ENCODE results near the gene SPX. TPM values are rescaled to one million over a fixed set of nuclear protein-coding genes. Genes with fewer than 3 reads are reported as not detected.

Gene SPX
- total and polyA plus RNA-seq, 4 donors: 0.25 to 3.7 (median 0.76) TPM

DNA sequence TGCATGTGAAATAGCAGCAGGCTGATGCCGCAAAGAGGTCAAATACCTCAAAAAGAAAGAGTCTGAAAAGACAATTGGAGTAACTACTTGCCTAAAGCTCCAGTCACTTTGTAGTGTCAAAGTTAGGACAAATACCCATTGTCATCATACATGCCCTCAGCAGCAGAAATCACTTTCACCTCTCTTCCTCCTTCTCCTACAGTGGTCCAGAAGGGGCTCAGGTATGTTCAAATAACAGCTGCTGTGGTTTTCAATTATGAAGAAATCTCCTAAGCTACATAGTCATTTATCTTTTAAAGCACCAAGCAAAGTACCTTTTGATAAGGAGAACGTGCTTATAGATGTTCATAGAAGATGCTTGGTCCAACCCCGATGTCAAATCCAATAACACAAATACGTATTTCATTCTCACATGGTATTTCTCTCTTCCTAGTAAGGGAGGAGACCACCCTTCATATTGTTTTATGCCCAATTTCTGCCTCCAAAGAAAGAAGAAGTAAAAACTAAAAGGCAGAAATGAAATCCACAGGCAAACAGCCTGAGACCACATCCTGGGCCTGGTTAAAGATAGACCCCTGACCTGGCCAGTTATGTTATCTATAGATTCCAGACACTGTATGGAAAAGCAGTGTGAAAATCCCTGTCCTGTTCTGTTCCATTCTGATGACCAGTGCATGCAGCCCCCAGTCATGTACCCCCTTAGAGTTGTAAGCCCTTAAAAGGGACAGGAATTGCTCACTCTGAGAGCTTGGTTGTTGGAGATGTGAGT, 54.8 kb downstream of the SPX start:
- DNase-seq (ENCODE audit: low spot score): no peak
- Histone ChIP-seq H3K4me3 (ENCODE audit: low read depth in 1 of 3, low read length in 3 of 3) (no peak overlapping the region), H3K27ac (ENCODE audit: low read depth in 1 of 2, low read length in 2 of 2) (no peak overlapping the region), H3K36me3 (ENCODE audit: control insufficient read depth in 4 of 4, insufficient read depth in 3 of 4, low read depth in 1 of 4, low read length in 3 of 4) (peaks cover 0 to 13% (median 2%) of the 10 kb centered on the region in 4 donors), H3K9ac (ENCODE audit: low read depth in 1 of 2, low read length in 2 of 2) (no peak overlapping the region), H3K27me3 (ENCODE audit: control insufficient read depth in 4 of 4, insufficient read depth in 4 of 4, low read length in 3 of 4) (no peaks in the 10 kb centered on the region), H3K9me3 (ENCODE audit: control insufficient read depth in 4 of 4, low read length in 3 of 4) (no peaks in the 10 kb centered on the region), H3K4me1 (ENCODE audit: control insufficient read depth in 4 of 4, insufficient read depth in 4 of 4, low read length in 3 of 4) (peaks cover 2 to 26% (median 13%) of the 10 kb centered on the region in 4 donors)
- TF ChIP-seq, protein P1, sequence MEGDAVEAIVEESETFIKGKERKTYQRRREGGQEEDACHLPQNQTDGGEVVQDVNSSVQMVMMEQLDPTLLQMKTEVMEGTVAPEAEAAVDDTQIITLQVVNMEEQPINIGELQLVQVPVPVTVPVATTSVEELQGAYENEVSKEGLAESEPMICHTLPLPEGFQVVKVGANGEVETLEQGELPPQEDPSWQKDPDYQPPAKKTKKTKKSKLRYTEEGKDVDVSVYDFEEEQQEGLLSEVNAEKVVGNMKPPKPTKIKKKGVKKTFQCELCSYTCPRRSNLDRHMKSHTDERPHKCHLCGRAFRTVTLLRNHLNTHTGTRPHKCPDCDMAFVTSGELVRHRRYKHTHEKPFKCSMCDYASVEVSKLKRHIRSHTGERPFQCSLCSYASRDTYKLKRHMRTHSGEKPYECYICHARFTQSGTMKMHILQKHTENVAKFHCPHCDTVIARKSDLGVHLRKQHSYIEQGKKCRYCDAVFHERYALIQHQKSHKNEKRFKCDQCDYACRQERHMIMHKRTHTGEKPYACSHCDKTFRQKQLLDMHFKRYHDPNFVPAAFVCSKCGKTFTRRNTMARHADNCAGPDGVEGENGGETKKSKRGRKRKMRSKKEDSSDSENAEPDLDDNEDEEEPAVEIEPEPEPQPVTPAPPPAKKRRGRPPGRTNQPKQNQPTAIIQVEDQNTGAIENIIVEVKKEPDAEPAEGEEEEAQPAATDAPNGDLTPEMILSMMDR (IDR thresholded peaks at IDR 0.05; ENCODE audit: low read depth, low read length, missing input control): no peak
- TF ChIP-seq FOXA1 (IDR thresholded peaks at IDR 0.05) (no peak), RXRA (IDR thresholded peaks at IDR 0.05) (no peak), JUND (IDR thresholded peaks at IDR 0.05) (no peak), YY1 (IDR thresholded peaks at IDR 0.05) (no peak), MAX (IDR thresholded peaks at IDR 0.05) (no peak), FOXA2 (IDR thresholded peaks at IDR 0.05) (no peak), SP1 (IDR thresholded peaks at IDR 0.05) (no peak), EGR1 (IDR thresholded peaks at IDR 0.05; ENCODE audit: low read depth in 2 of 2) (no peak), RAD21 (IDR thresholded peaks at IDR 0.05) (no peak), TAF1 (conservative IDR thresholded peaks at IDR 0.05) (no peak)
- TF ChIP-seq, protein P2, sequence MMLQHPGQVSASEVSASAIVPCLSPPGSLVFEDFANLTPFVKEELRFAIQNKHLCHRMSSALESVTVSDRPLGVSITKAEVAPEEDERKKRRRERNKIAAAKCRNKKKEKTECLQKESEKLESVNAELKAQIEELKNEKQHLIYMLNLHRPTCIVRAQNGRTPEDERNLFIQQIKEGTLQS (IDR thresholded peaks at IDR 0.05): no peak
- TF ChIP-seq, protein P3, sequence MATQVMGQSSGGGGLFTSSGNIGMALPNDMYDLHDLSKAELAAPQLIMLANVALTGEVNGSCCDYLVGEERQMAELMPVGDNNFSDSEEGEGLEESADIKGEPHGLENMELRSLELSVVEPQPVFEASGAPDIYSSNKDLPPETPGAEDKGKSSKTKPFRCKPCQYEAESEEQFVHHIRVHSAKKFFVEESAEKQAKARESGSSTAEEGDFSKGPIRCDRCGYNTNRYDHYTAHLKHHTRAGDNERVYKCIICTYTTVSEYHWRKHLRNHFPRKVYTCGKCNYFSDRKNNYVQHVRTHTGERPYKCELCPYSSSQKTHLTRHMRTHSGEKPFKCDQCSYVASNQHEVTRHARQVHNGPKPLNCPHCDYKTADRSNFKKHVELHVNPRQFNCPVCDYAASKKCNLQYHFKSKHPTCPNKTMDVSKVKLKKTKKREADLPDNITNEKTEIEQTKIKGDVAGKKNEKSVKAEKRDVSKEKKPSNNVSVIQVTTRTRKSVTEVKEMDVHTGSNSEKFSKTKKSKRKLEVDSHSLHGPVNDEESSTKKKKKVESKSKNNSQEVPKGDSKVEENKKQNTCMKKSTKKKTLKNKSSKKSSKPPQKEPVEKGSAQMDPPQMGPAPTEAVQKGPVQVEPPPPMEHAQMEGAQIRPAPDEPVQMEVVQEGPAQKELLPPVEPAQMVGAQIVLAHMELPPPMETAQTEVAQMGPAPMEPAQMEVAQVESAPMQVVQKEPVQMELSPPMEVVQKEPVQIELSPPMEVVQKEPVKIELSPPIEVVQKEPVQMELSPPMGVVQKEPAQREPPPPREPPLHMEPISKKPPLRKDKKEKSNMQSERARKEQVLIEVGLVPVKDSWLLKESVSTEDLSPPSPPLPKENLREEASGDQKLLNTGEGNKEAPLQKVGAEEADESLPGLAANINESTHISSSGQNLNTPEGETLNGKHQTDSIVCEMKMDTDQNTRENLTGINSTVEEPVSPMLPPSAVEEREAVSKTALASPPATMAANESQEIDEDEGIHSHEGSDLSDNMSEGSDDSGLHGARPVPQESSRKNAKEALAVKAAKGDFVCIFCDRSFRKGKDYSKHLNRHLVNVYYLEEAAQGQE (IDR thresholded peaks at IDR 0.05): no peak
- WGBS: 88% methylated on average over 4 of the region's 4 CpGs

Other genes starting within 250 kb of the SPX start
- gene SLCO1A2, start 191.4 kb upstream of the SPX start, total RNA-seq: under 1 TPM in 1 of 2 donors, not detected in 1; 0.17 TPM
- gene SLCO1A2, start 191.4 kb upstream of the SPX start, polyA plus RNA-seq: 1 to 10 TPM in 1 of 2 donors, under 1 TPM in 1; 0.60 to 1.8 TPM
- under 1 TPM in 1 of 2 donors, not detected in 1; 0.08 TPM for gene IAPP, start 153.4 kb upstream of the SPX start, total RNA-seq
- under 1 TPM in 1 of 2 donors, not detected in 1; 0.42 TPM for gene IAPP, start 153.4 kb upstream of the SPX start, polyA plus RNA-seq
- 10 to 100 TPM in 1 of 2 donors, 1 to 10 TPM in 1; 6.4 to 10.6 TPM for gene PYROXD1, start 88.6 kb upstream of the SPX start, total RNA-seq
- gene PYROXD1, start 88.6 kb upstream of the SPX start, polyA plus RNA-seq: 1 to 10 TPM; 7.1 to 8.4 TPM
- 10 to 100 TPM; 14.1 to 20.1 TPM for gene RECQL, start 24.7 kb upstream of the SPX start, total RNA-seq
- 10 to 100 TPM in 1 of 2 donors, 1 to 10 TPM in 1; 5.8 to 10.0 TPM for gene RECQL, start 24.7 kb upstream of the SPX start, polyA plus RNA-seq
- 10 to 100 TPM; 11.0 to 16.5 TPM for gene GOLT1B, start 24.5 kb upstream of the SPX start, total RNA-seq
- gene GOLT1B, start 24.5 kb upstream of the SPX start, polyA plus RNA-seq: 10 to 100 TPM; 18.0 to 36.9 TPM
- gene GYS2, start 78.6 kb downstream of the SPX start, total RNA-seq: 10 to 100 TPM; 15.5 to 86.8 TPM
- gene GYS2, start 78.6 kb downstream of the SPX start, polyA plus RNA-seq: 10 to 100 TPM; 19.8 to 48.5 TPM
- gene LDHB, start 131.5 kb downstream of the SPX start, total RNA-seq: 10 to 100 TPM; 40.6 to 99.7 TPM
- 10 to 100 TPM; 20.9 to 44.0 TPM for gene LDHB, start 131.5 kb downstream of the SPX start, polyA plus RNA-seq
- gene KCNJ8, start 248.4 kb downstream of the SPX start, total RNA-seq: 10 to 100 TPM; 10.9 to 44.2 TPM
- 10 to 100 TPM; 24.2 to 30.3 TPM for gene KCNJ8, start 248.4 kb downstream of the SPX start, polyA plus RNA-seq